Measurements from ENCODE around the gene BMPER. TPM values are rescaled to one million over a fixed set of nuclear protein-coding genes. Genes with fewer than 3 reads are reported as not detected.

BMPER gene
- total and polyA plus RNA-seq, 2 of the 8 experiments (the other 6 are each of a cell fraction or from before 2014, with no cell fraction given), result 0.33 to 0.69 TPM

DNA sequence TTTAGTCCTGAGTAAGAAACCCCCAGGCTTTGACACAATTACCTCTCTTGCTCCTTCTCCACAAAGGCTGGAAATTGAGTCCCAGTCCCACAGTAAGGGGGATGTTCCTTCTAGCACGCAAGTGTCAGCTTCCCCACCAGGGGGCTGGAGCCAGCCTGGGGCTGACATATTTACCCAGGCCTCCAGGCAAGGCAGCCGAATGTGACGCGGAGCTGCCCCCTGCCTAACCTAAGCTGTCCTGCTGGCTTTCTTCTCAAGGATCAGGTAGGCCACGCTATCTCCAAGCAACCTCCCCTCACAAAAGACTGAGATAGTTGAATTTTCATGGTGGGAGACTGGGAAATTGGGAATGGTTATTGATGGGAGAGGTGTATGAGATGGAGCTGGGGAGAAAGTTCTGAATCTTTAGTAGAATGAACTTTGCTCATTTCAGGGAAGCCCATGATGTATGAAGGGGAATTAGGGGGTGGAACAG is 19.2 kb upstream of the BMPER start:
- Histone ChIP-seq H3K4me3 (ENCODE audit: extremely low read depth in 1 of 4, insufficient read depth in 2 of 4, low read depth in 3 of 4, low read length in 4 of 4) (no peak overlapping the region), H3K79me1 (ENCODE audit: low read depth, low read length) (no peaks in the 10 kb centered on the region), H4K91ac (replicated peaks; ENCODE audit: insufficient read length, low read length) (no peak overlapping the region), H3K9ac (replicated peaks in 1 of 4; ENCODE audit: extremely low read depth in 1 of 4, low read depth in 3 of 4, low read length in 3 of 4) (no peak overlapping the region), H3K9me3 (ENCODE audit: insufficient read depth in 2 of 2, low read depth in 1 of 2, low read length in 1 of 2) (peaks cover 0 to 8% of the 10 kb centered on the region in 2 experiments; a peak in 2 of 4 replicates), H3K14ac (ENCODE audit: insufficient read length) (no peak overlapping the region), H3K27me3 (replicated peaks in 1 of 4; ENCODE audit: control insufficient read depth in 3 of 4, extremely low read depth in 1 of 4, insufficient read depth in 3 of 4, low read length in 3 of 4) (no peaks in the 10 kb centered on the region), H2AFZ (ENCODE audit: low read length) (no peak overlapping the region), H2BK15ac (ENCODE audit: low read length) (no peak overlapping the region), H3K36me3 (ENCODE audit: control insufficient read depth in 2 of 4, insufficient read depth in 4 of 4, low read length in 3 of 4) (no peaks in the 10 kb centered on the region), H4K8ac (ENCODE audit: extremely low read depth, insufficient read depth, low read length) (no peak overlapping the region), H2BK120ac (replicated peaks; ENCODE audit: low read depth, low read length) (no peak overlapping the region), H3K23ac (ENCODE audit: insufficient read length) (no peak overlapping the region), H2BK20ac (ENCODE audit: low read length) (no peak overlapping the region), H3K23me2 (ENCODE audit: low read depth, low read length) (no peaks in the 10 kb centered on the region), H3K4me2 (ENCODE audit: insufficient read depth in 1 of 2, low read depth in 2 of 2, low read length in 2 of 2) (no peak overlapping the region), H3K79me2 (ENCODE audit: control insufficient read depth in 1 of 2, insufficient read depth in 2 of 2, low read length in 2 of 2) (no peaks in the 10 kb centered on the region), H3K4ac (replicated peaks; ENCODE audit: insufficient read length, low read depth, low read length) (no peak overlapping the region), H3K56ac (replicated peaks; ENCODE audit: insufficient read length, low read depth, low read length) (no peak overlapping the region), H2AK5ac (ENCODE audit: low read depth, low read length) (no peak overlapping the region), H4K5ac (ENCODE audit: insufficient read length, low read depth, low read length) (no peak overlapping the region), H4K20me1 (replicated peaks in 1 of 2; ENCODE audit: control insufficient read depth in 1 of 2, insufficient read depth in 2 of 2, low read length in 2 of 2) (no peaks in the 10 kb centered on the region), H2BK12ac (ENCODE audit: low read depth, low read length) (no peak overlapping the region), H3K27ac (ENCODE audit: low read depth, low read length) (no peak overlapping the region), H2BK5ac (ENCODE audit: low read depth, low read length) (no peak overlapping the region), H3K18ac (ENCODE audit: extremely low read depth, low read length) (no peak overlapping the region), H3K4me1 (replicated peaks in 1 of 4; ENCODE audit: control insufficient read depth in 3 of 4, insufficient read depth in 4 of 4, low read length in 3 of 4) (peaks cover 0 to 2% (median 0%) of the 10 kb centered on the region in 4 experiments; a peak in 2 of 7 replicates)
- FAIRE-seq (no peak), DNase-seq (ENCODE audit: low read depth in 1 of 2, low spot score in 2 of 2) (peak in 1 of 2 experiments; percentile 56)
- TF ChIP-seq ATF2 (IDR thresholded peaks at IDR 0.05; ENCODE audit: low read length) (no peak), CBX8 (IDR thresholded peaks at IDR 0.05; ENCODE audit: borderline replicate concordance, low read depth, low read length) (no peak), RAD21 (IDR thresholded peaks at IDR 0.05 in 1 of 2, conservative IDR thresholded peaks at IDR 0.05 in 1 of 2; ENCODE audit: low read depth in 2 of 2, low read length in 2 of 2) (peak; percentile 52 to 59), TAF7 (optimal IDR thresholded peaks at IDR 0.05; ENCODE audit: borderline replicate concordance, low read depth, low read length) (no peak)
- TF ChIP-seq, protein P1, sequence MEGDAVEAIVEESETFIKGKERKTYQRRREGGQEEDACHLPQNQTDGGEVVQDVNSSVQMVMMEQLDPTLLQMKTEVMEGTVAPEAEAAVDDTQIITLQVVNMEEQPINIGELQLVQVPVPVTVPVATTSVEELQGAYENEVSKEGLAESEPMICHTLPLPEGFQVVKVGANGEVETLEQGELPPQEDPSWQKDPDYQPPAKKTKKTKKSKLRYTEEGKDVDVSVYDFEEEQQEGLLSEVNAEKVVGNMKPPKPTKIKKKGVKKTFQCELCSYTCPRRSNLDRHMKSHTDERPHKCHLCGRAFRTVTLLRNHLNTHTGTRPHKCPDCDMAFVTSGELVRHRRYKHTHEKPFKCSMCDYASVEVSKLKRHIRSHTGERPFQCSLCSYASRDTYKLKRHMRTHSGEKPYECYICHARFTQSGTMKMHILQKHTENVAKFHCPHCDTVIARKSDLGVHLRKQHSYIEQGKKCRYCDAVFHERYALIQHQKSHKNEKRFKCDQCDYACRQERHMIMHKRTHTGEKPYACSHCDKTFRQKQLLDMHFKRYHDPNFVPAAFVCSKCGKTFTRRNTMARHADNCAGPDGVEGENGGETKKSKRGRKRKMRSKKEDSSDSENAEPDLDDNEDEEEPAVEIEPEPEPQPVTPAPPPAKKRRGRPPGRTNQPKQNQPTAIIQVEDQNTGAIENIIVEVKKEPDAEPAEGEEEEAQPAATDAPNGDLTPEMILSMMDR (IDR thresholded peaks at IDR 0.05; ENCODE audit: control extremely low read depth in 1 of 3, insufficient read depth in 1 of 3, low read depth in 1 of 3, low read length in 3 of 3), result peak; percentile 53 to 71 (median 60)
- 66% methylated on average over 5 of the region's 5 CpGs; no CpG with 5 or more reads in 1 of the 2 experiments for WGBS, 2 experiments (ENCODE audit: extremely low coverage in 1 of 2, insufficient coverage in 1 of 2, insufficient read length in 1 of 2, insufficient replicate concordance in 2 of 2, low coverage in 1 of 2, low lambda C conversion rate in 2 of 2, missing lambda C conversion rate in 1 of 2)
- CTCF ChIA-PET (ENCODE audit: partially characterized antibody), result interaction anchor here (0.6 to 2.4 kb wide), 9 partner anchors 9 to 173 kb away, joined by 3 to 23 read pairs (median 3); no protein-coding TSS in a partner anchor
- POLR2A ChIA-PET (ENCODE audit: partially characterized antibody), result no interaction called here

Measured in H1 (cell line).